WTC11 (cell line): Measurements from ENCODE around the gene SPSB4. TPM values are rescaled to one million over a fixed set of nuclear protein-coding genes. Genes with fewer than 3 reads are reported as not detected.

Experiments used
- ATAC-seq: fragments of 200-7000 bp; cut with Tn5 transposase; 2 replicates; pipeline ENCODE4 v1.10.0; 2021; ENCODE audit warnings: mild to moderate bottlenecking, moderate library complexity
- CTCF ChIA-PET: fragments of 300-600 bp; sonication (Branson Sonifier 250); formaldehyde crosslinking; loops from one replicate; lab custom pipeline; 2021; ENCODE audit warnings: antibody characterized with exemption; lab: Charles Lee
- POLR2A ChIA-PET: fragments of 350-600 bp; sonication (Branson Sonifier 250); formaldehyde crosslinking; loops from one replicate; lab custom pipeline; 2021; ENCODE audit warnings: antibody characterized with exemption; lab: Charles Lee
- DNase-seq: peaks from one replicate; pipeline ENCODE4 v3.0.0; 2021; ENCODE audit warnings: low spot score
- H3K27ac Mint-ChIP-seq: 2 replicates; pipeline ENCODE4 v1.8.0; 2021; ENCODE audit warnings: mixed read lengths
- H3K27me3 Mint-ChIP-seq: 2 replicates; pipeline ENCODE4 v1.8.0; 2021; ENCODE audit warnings: low read depth, mild to moderate bottlenecking, moderate library complexity, mixed read lengths
- H3K36me3 Mint-ChIP-seq: 2 replicates; pipeline ENCODE4 v1.8.0; 2021; ENCODE audit warnings: mixed read lengths
- H3K4me1 Mint-ChIP-seq: 2 replicates; pipeline ENCODE4 v1.8.0; 2022; ENCODE audit warnings: mixed read lengths
- H3K4me3 Mint-ChIP-seq: 2 replicates; pipeline ENCODE4 v1.8.0; 2021; ENCODE audit warnings: mild to moderate bottlenecking, moderate library complexity, mixed read lengths
- H3K9me3 Mint-ChIP-seq: 2 replicates; pipeline ENCODE4 v1.8.0; 2021; ENCODE audit warnings: mixed read lengths
- ATF1 ChIP-seq: sonication (generic); formaldehyde crosslinking; IDR thresholded peaks from 2 replicates; pipeline ENCODE4 v1.8.1; 2023; ENCODE audit warnings: mild to moderate bottlenecking, moderate library complexity, missing genetic modification reagents
- ESRRA ChIP-seq: sonication (generic); formaldehyde crosslinking; IDR thresholded peaks from 2 replicates; pipeline ENCODE4 v1.8.1; 2022; ENCODE audit warnings: mild to moderate bottlenecking, missing genetic modification reagents, borderline replicate concordance
- ETV6 ChIP-seq: sonication (generic); formaldehyde crosslinking; IDR thresholded peaks from 2 replicates; pipeline ENCODE4 v1.8.1; 2022; ENCODE audit warnings: mild to moderate bottlenecking, missing genetic modification reagents
- FOXJ3 ChIP-seq: sonication (generic); formaldehyde crosslinking; IDR thresholded peaks from 2 replicates; pipeline ENCODE4 v1.9.0; 2021; ENCODE audit warnings: missing genetic modification reagents, mild to moderate bottlenecking, borderline replicate concordance
- FOXP1 ChIP-seq: sonication (generic); formaldehyde crosslinking; IDR thresholded peaks from 2 replicates; pipeline ENCODE4 v1.8.0; 2022; ENCODE audit warnings: missing genetic modification reagents, mild to moderate bottlenecking, moderate library complexity, borderline replicate concordance
- HMGA2 ChIP-seq: fragments of 250-450 bp; sonication (Bioruptor Pico); IDR thresholded peaks from 2 replicates; pipeline ENCODE4 v1.4.0; 2021; ENCODE audit warnings: mild to moderate bottlenecking, moderate library complexity
- JAZF1 ChIP-seq: fragments of 250-450 bp; sonication (Bioruptor Pico); IDR thresholded peaks from 2 replicates; pipeline ENCODE4 v1.9.0; 2021; ENCODE audit warnings: moderate library complexity, mild to moderate bottlenecking, inconsistent platforms
- NR1H2 ChIP-seq: sonication (generic); formaldehyde crosslinking; IDR thresholded peaks from 2 replicates; pipeline ENCODE4 v1.9.0; 2021; ENCODE audit warnings: mild to moderate bottlenecking, moderate library complexity, missing genetic modification reagents
- NR2C2 ChIP-seq: sonication (generic); formaldehyde crosslinking; IDR thresholded peaks from 2 replicates; pipeline ENCODE4 v1.8.0; 2022; ENCODE audit warnings: mild to moderate bottlenecking, missing genetic modification reagents
- NR3C1 ChIP-seq: sonication (generic); formaldehyde crosslinking; conservative IDR thresholded peaks from 2 replicates; pipeline ENCODE4 v1.8.1; 2023; ENCODE audit warnings: low read depth, mild to moderate bottlenecking, missing genetic modification reagents
- PRRX2 ChIP-seq: fragments of 250-450 bp; sonication (Bioruptor Pico); IDR thresholded peaks from 2 replicates; pipeline ENCODE4 v1.8.0; 2021; ENCODE audit warnings: mild to moderate bottlenecking
- RELA ChIP-seq: sonication (generic); formaldehyde crosslinking; IDR thresholded peaks from 2 replicates; pipeline ENCODE4 v1.8.1; 2022; ENCODE audit warnings: missing genetic modification reagents, mild to moderate bottlenecking, borderline replicate concordance
- SOX15 ChIP-seq: fragments of 250-450 bp; sonication (Bioruptor Pico); IDR thresholded peaks from 2 replicates; pipeline ENCODE4 v1.9.0; 2021; ENCODE audit warnings: mild to moderate bottlenecking
- ZNF263 ChIP-seq: sonication (generic); formaldehyde crosslinking; IDR thresholded peaks from 2 replicates; pipeline ENCODE4 v1.8.1; 2022; ENCODE audit warnings: low read depth, mild to moderate bottlenecking, moderate library complexity, missing genetic modification reagents
- ZNF416 ChIP-seq: fragments of 250-450 bp; sonication (Bioruptor Pico); IDR thresholded peaks from 2 replicates; pipeline ENCODE4 v1.9.0; 2021; ENCODE audit warnings: mild to moderate bottlenecking, inconsistent platforms
- ZNF423 ChIP-seq: fragments of 250-450 bp; sonication (Bioruptor Pico); IDR thresholded peaks from 2 replicates; pipeline ENCODE4 v2.1.2; 2022; ENCODE audit warnings: mild to moderate bottlenecking, moderate library complexity
- ZNF671 ChIP-seq: fragments of 250-450 bp; sonication (Bioruptor Pico); IDR thresholded peaks from 2 replicates; pipeline ENCODE4 v1.8.0; 2021; ENCODE audit warnings: mild to moderate bottlenecking
- total RNA-seq: library from RNA; stranded (reverse); gene quantifications from 3 replicates; pipeline ENCODE4 v1.2.3, GENCODE V29; 2021
- TF ChIP-seq, protein P1 (sequence below): sonication (generic); formaldehyde crosslinking; IDR thresholded peaks from 2 replicates; pipeline ENCODE4 v1.8.1; 2022; ENCODE audit warnings: low read depth, missing genetic modification reagents, borderline replicate concordance
- TF ChIP-seq, protein P2 (sequence below): sonication (generic); formaldehyde crosslinking; IDR thresholded peaks from 2 replicates; pipeline ENCODE4 v1.8.0; 2023; ENCODE audit warnings: missing genetic modification reagents, mild to moderate bottlenecking, borderline replicate concordance
- TF ChIP-seq, protein P3 (sequence below): sonication (generic); formaldehyde crosslinking; IDR thresholded peaks from 2 replicates; pipeline ENCODE4 v1.8.0; 2022; ENCODE audit warnings: mild to moderate bottlenecking, missing genetic modification reagents
- TF ChIP-seq, protein P4 (sequence below): sonication (generic); formaldehyde crosslinking; IDR thresholded peaks from 2 replicates; pipeline ENCODE4 v1.8.1; 2022; ENCODE audit warnings: mild to moderate bottlenecking, moderate library complexity, missing genetic modification reagents
- TF ChIP-seq, protein P5 (sequence below): sonication (generic); formaldehyde crosslinking; IDR thresholded peaks from 2 replicates; pipeline ENCODE4 v1.8.0; 2022; ENCODE audit warnings: missing genetic modification reagents
- TF ChIP-seq, protein P6 (sequence below): sonication (generic); formaldehyde crosslinking; IDR thresholded peaks from 2 replicates; pipeline ENCODE4 v1.8.0; 2022; ENCODE audit warnings: mild to moderate bottlenecking, missing genetic modification reagents
- TF ChIP-seq, protein P7 (sequence below): sonication (generic); formaldehyde crosslinking; IDR thresholded peaks from 2 replicates; pipeline ENCODE4 v1.8.0; 2022; ENCODE audit warnings: mild to moderate bottlenecking, missing genetic modification reagents

The SPSB4 gene
- total RNA-seq, 1 experiment from 2014 or later, result 19.7 TPM

DNA sequence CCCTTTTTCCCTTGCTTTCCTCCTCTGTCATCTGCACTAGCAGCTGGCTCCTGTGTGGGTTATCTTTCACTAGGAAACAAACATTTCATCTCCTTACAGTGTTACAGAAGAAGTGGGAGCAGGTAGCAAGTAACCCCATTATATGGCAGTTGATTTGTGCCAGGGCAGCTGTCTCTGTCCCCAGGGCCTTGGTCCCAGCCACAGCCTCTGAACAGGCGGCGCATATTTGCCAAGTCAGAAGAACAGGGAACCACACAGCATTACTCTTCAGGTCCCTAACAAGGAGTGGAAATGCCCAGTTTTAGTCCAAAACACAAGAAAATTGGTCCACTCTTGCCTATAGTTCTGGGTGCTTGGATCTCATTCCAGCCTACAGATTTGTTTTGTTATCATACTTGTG, 99.8 kb downstream of the SPSB4 start:
- Mint-ChIP-seq H3K4me1 (peaks cover 13% of the 10 kb centered on the region), H3K36me3 (no peaks in the 10 kb centered on the region), H3K27ac (no peak overlapping the region), H3K4me3 (no peak overlapping the region), H3K9me3 (no peaks in the 10 kb centered on the region), H3K27me3 (no peaks in the 10 kb centered on the region; the same call in 1 of the 2 replicates)
- ATAC-seq (no peak), DNase-seq (no peak)
- CTCF ChIA-PET, result interaction anchor here (0.5 to 2.2 kb wide), 9 partner anchors 34 to 151 kb away, joined by 3 to 14 read pairs (median 4); partner anchors contain the start of gene SPSB4
- TF ChIP-seq NR1H2 (CRISPR knock-in tag) (no peak), ETV6 (CRISPR knock-in tag) (no peak), HMGA2 (CRISPR knock-in tag) (no peak), ZNF416 (no peak), FOXP1 (no peak), NR2C2 (CRISPR knock-in tag) (no peak), ZNF423 (no peak), ESRRA (CRISPR knock-in tag) (no peak)
- TF ChIP-seq, protein P1, sequence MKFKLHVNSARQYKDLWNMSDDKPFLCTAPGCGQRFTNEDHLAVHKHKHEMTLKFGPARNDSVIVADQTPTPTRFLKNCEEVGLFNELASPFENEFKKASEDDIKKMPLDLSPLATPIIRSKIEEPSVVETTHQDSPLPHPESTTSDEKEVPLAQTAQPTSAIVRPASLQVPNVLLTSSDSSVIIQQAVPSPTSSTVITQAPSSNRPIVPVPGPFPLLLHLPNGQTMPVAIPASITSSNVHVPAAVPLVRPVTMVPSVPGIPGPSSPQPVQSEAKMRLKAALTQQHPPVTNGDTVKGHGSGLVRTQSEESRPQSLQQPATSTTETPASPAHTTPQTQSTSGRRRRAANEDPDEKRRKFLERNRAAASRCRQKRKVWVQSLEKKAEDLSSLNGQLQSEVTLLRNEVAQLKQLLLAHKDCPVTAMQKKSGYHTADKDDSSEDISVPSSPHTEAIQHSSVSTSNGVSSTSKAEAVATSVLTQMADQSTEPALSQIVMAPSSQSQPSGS (CRISPR knock-in tag), result no peak
- POLR2A ChIA-PET, result no interaction called here

DNA sequence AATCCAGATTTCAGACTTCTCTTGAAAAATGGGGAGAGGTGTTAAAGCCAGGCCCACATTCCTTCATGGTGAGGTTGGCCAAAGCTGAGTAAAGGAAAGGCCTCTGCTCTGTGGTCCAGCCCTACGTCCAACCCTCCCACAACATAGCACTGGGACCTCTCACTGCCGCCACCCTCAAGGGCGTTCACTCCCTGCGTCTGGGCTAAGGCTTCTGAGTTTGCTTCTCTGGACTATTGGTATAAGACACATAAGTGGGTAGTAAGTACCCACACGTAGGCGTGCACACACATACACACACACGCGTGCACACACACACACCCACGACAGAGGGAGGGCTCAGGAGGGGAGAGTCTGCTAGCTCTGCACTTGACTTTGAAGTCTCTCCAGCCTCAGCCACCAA, 100.3 kb downstream of the SPSB4 start:
- Mint-ChIP-seq H3K36me3 (no peaks in the 10 kb centered on the region), H3K4me3 (no peak overlapping the region), H3K4me1 (peaks cover 13% of the 10 kb centered on the region), H3K9me3 (no peaks in the 10 kb centered on the region), H3K27ac (no peak overlapping the region), H3K27me3 (no peaks in the 10 kb centered on the region; the same call in 1 of the 2 replicates)
- ChIA-PET CTCF (interaction anchor here (0.5 to 1.1 kb wide), 2 partner anchors 45 to 115 kb away, joined by 3 read pairs; no protein-coding TSS in a partner anchor), POLR2A (no interaction called here)
- no peak for ATAC-seq
- DNase-seq, result no peak
- TF ChIP-seq, protein P2, sequence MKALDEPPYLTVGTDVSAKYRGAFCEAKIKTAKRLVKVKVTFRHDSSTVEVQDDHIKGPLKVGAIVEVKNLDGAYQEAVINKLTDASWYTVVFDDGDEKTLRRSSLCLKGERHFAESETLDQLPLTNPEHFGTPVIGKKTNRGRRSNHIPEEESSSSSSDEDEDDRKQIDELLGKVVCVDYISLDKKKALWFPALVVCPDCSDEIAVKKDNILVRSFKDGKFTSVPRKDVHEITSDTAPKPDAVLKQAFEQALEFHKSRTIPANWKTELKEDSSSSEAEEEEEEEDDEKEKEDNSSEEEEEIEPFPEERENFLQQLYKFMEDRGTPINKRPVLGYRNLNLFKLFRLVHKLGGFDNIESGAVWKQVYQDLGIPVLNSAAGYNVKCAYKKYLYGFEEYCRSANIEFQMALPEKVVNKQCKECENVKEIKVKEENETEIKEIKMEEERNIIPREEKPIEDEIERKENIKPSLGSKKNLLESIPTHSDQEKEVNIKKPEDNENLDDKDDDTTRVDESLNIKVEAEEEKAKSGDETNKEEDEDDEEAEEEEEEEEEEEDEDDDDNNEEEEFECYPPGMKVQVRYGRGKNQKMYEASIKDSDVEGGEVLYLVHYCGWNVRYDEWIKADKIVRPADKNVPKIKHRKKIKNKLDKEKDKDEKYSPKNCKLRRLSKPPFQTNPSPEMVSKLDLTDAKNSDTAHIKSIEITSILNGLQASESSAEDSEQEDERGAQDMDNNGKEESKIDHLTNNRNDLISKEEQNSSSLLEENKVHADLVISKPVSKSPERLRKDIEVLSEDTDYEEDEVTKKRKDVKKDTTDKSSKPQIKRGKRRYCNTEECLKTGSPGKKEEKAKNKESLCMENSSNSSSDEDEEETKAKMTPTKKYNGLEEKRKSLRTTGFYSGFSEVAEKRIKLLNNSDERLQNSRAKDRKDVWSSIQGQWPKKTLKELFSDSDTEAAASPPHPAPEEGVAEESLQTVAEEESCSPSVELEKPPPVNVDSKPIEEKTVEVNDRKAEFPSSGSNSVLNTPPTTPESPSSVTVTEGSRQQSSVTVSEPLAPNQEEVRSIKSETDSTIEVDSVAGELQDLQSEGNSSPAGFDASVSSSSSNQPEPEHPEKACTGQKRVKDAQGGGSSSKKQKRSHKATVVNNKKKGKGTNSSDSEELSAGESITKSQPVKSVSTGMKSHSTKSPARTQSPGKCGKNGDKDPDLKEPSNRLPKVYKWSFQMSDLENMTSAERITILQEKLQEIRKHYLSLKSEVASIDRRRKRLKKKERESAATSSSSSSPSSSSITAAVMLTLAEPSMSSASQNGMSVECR (CRISPR knock-in tag), result no peak
- TF ChIP-seq SOX15 (CRISPR knock-in tag), result no peak
- TF ChIP-seq, protein P3, sequence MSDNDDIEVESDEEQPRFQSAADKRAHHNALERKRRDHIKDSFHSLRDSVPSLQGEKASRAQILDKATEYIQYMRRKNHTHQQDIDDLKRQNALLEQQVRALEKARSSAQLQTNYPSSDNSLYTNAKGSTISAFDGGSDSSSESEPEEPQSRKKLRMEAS (CRISPR knock-in tag), result no peak
- no peak for TF ChIP-seq NR3C1
- TF ChIP-seq PRRX2 (CRISPR knock-in tag), result no peak
- no peak for TF ChIP-seq ZNF671 (CRISPR knock-in tag)
- TF ChIP-seq NR2C2 (CRISPR knock-in tag), result no peak
- TF ChIP-seq, protein P4, sequence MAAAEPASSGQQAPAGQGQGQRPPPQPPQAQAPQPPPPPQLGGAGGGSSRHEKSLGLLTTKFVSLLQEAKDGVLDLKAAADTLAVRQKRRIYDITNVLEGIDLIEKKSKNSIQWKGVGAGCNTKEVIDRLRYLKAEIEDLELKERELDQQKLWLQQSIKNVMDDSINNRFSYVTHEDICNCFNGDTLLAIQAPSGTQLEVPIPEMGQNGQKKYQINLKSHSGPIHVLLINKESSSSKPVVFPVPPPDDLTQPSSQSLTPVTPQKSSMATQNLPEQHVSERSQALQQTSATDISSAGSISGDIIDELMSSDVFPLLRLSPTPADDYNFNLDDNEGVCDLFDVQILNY (CRISPR knock-in tag), result no peak
- TF ChIP-seq JAZF1 (CRISPR knock-in tag), result no peak
- TF ChIP-seq, protein P5, sequence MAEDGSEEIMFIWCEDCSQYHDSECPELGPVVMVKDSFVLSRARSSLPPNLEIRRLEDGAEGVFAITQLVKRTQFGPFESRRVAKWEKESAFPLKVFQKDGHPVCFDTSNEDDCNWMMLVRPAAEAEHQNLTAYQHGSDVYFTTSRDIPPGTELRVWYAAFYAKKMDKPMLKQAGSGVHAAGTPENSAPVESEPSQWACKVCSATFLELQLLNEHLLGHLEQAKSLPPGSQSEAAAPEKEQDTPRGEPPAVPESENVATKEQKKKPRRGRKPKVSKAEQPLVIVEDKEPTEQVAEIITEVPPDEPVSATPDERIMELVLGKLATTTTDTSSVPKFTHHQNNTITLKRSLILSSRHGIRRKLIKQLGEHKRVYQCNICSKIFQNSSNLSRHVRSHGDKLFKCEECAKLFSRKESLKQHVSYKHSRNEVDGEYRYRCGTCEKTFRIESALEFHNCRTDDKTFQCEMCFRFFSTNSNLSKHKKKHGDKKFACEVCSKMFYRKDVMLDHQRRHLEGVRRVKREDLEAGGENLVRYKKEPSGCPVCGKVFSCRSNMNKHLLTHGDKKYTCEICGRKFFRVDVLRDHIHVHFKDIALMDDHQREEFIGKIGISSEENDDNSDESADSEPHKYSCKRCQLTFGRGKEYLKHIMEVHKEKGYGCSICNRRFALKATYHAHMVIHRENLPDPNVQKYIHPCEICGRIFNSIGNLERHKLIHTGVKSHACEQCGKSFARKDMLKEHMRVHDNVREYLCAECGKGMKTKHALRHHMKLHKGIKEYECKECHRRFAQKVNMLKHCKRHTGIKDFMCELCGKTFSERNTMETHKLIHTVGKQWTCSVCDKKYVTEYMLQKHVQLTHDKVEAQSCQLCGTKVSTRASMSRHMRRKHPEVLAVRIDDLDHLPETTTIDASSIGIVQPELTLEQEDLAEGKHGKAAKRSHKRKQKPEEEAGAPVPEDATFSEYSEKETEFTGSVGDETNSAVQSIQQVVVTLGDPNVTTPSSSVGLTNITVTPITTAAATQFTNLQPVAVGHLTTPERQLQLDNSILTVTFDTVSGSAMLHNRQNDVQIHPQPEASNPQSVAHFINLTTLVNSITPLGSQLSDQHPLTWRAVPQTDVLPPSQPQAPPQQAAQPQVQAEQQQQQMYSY, result no peak
- TF ChIP-seq, protein P6, sequence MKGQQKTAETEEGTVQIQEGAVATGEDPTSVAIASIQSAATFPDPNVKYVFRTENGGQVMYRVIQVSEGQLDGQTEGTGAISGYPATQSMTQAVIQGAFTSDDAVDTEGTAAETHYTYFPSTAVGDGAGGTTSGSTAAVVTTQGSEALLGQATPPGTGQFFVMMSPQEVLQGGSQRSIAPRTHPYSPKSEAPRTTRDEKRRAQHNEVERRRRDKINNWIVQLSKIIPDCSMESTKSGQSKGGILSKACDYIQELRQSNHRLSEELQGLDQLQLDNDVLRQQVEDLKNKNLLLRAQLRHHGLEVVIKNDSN (CRISPR knock-in tag), result no peak
- TF ChIP-seq ATF1 (CRISPR knock-in tag), result no peak
- no peak for TF ChIP-seq FOXJ3 (CRISPR knock-in tag)
- TF ChIP-seq, protein P7, sequence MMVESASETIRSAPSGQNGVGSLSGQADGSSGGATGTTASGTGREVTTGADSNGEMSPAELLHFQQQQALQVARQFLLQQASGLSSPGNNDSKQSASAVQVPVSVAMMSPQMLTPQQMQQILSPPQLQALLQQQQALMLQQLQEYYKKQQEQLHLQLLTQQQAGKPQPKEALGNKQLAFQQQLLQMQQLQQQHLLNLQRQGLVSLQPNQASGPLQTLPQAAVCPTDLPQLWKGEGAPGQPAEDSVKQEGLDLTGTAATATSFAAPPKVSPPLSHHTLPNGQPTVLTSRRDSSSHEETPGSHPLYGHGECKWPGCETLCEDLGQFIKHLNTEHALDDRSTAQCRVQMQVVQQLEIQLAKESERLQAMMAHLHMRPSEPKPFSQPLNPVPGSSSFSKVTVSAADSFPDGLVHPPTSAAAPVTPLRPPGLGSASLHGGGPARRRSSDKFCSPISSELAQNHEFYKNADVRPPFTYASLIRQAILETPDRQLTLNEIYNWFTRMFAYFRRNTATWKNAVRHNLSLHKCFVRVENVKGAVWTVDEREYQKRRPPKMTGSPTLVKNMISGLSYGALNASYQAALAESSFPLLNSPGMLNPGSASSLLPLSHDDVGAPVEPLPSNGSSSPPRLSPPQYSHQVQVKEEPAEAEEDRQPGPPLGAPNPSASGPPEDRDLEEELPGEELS (CRISPR knock-in tag), result no peak
- no peak for TF ChIP-seq ZNF263
- no peak for TF ChIP-seq RELA (CRISPR knock-in tag)
